K562 (cell line): ENCODE measurements around the gene GCC1. TPM values are rescaled to one million over a fixed set of nuclear protein-coding genes. Genes with fewer than 3 reads are reported as not detected.

Source experiments
- ARNT ChIP-seq, 2 experiments: fragments of 450-650 bp; IDR thresholded peaks; 2 replicates each; pipeline ENCODE4 v1.6.1; 2016; ENCODE audit warnings: mild to moderate bottlenecking in 1 of 2
- CHD2 ChIP-seq: IDR thresholded peaks from 2 replicates; pipeline ENCODE4 v1.6.1; 2011; ENCODE audit warnings: low read depth, low read length
- CLOCK ChIP-seq: fragments of 250-450 bp; sonication (Bioruptor Pico); IDR thresholded peaks from 2 replicates; pipeline ENCODE4 v1.4.0; 2020; ENCODE audit warnings: mild to moderate bottlenecking, moderate library complexity, borderline replicate concordance
- E2F5 ChIP-seq: sonication (generic); formaldehyde crosslinking; IDR thresholded peaks from 2 replicates; pipeline ENCODE4 v1.8.0; 2022; ENCODE audit warnings: mild to moderate bottlenecking, missing genetic modification reagents
- GABPA ChIP-seq: fragments of 200-800 bp; sonication (Bioruptor generic); conservative IDR thresholded peaks from 2 replicates; pipeline ENCODE4 v1.6.1; 2016; ENCODE audit warnings: low read depth, missing genetic modification characterization, missing compliant biosample characterization
- HDAC8 ChIP-seq: fragments of 450-650 bp; IDR thresholded peaks from 2 replicates; pipeline ENCODE4 v1.6.1; 2016; ENCODE audit warnings: mild to moderate bottlenecking, missing genetic modification characterization, moderate library complexity, missing compliant biosample characterization
- HNRNPLL ChIP-seq: fragments of 200-400 bp; formaldehyde crosslinking; IDR thresholded peaks from 2 replicates; pipeline ENCODE4 v1.6.1; 2017; ENCODE audit warnings: low read length, low read depth, mild to moderate bottlenecking; ENCODE audit not compliant: poor library complexity, severe bottlenecking
- HOXB6 ChIP-seq: fragments of 250-450 bp; sonication (Bioruptor Pico); IDR thresholded peaks from 2 replicates; pipeline ENCODE4 v1.5.1; 2022; ENCODE audit warnings: mild to moderate bottlenecking, borderline replicate concordance
- IRF9 ChIP-seq: fragments of 450-650 bp; IDR thresholded peaks from 2 replicates; pipeline ENCODE4 v1.6.1; 2016; ENCODE audit warnings: missing biosample characterization, missing genetic modification characterization
- JUND ChIP-seq, 2 experiments: IDR thresholded peaks; 2 replicates in 1 of 2; 3 replicates in 1 of 2; pipeline ENCODE4 v1.6.1; 2011; ENCODE audit warnings: borderline replicate concordance in 2 of 2, low read depth in 2 of 2, low read length in 2 of 2, improper control_type of control experiment in 1 of 2, missing biosample characterization in 1 of 2, missing genetic modification characterization in 1 of 2, missing genetic modification reagents in 1 of 2
- KLF1 ChIP-seq: fragments of 450-650 bp; IDR thresholded peaks from 2 replicates; pipeline ENCODE4 v1.6.1; 2016; ENCODE audit warnings: missing genetic modification characterization, missing compliant biosample characterization
- MXI1 ChIP-seq: IDR thresholded peaks from 2 replicates; pipeline ENCODE4 v1.6.1; 2011; ENCODE audit warnings: low read depth, mild to moderate bottlenecking, improper control_type of control experiment, low read length
- NCOA1 ChIP-seq: fragments of 450-650 bp; IDR thresholded peaks from 2 replicates; pipeline ENCODE4 v1.6.1; 2016; ENCODE audit warnings: low read depth
- NFIC ChIP-seq: fragments of 450-650 bp; IDR thresholded peaks from 2 replicates; pipeline ENCODE4 v1.6.1; 2017; ENCODE audit warnings: mild to moderate bottlenecking, inconsistent platforms
- SMARCC2 ChIP-seq: fragments of 450-650 bp; IDR thresholded peaks from 2 replicates; pipeline ENCODE4 v1.6.1; 2017; ENCODE audit warnings: antibody characterized with exemption, moderate library complexity, mild to moderate bottlenecking, low read depth
- SUPT5H ChIP-seq: fragments of 450-650 bp; IDR thresholded peaks from 2 replicates; pipeline ENCODE4 v1.6.1; 2016
- XRCC3 ChIP-seq: fragments of 450-650 bp; IDR thresholded peaks from 2 replicates; pipeline ENCODE4 v1.6.1; 2017; ENCODE audit warnings: mild to moderate bottlenecking, moderate library complexity
- ZBTB33 ChIP-seq: sonication (generic); formaldehyde crosslinking; IDR thresholded peaks from 2 replicates; pipeline ENCODE4 v1.8.1; 2023; ENCODE audit warnings: mild to moderate bottlenecking, missing genetic modification reagents
- ZNF23 ChIP-seq: fragments of 250-450 bp; sonication (Bioruptor Pico); IDR thresholded peaks from 2 replicates; pipeline ENCODE4 v1.4.0; 2020; ENCODE audit warnings: mild to moderate bottlenecking
- ZNF263 ChIP-seq: sonication (generic); formaldehyde crosslinking; IDR thresholded peaks from 2 replicates; pipeline ENCODE4 v1.8.0; 2022; ENCODE audit warnings: mild to moderate bottlenecking, missing genetic modification reagents, borderline replicate concordance
- ZNF583 ChIP-seq: fragments of 250-450 bp; sonication (Bioruptor Pico); IDR thresholded peaks from 2 replicates; pipeline ENCODE4 v1.4.0; 2020
- polyA plus RNA-seq, 8 experiments: library from polyadenylated mRNA; depleted of rRNA in 4 of 8; stranded (reverse) in 5 of 8; unstranded in 3 of 8; fragments of >200 nt; fragmentation: Nextera tagmentation in 2 of 8; fragmentation: Illumina TruSeq in 1 of 8; extraction: Ambion mirVana in 2 of 8; extraction: Trizol in 1 of 8; gene quantifications; 2 replicates each; pipeline versions ENCODE4 v1.2.1 to v1.2.3, GENCODE V29; 2011 to 2014; ENCODE audit warnings: inconsistent platforms in 1 of 8, missing spikeins in 1 of 8
- total RNA-seq, 7 experiments: library from RNA; depleted of rRNA in 6 of 7; stranded (reverse); fragments of >200 nt in 6 of 7; fragmentation: Illumina TruSeq in 2 of 7; extraction: Trizol in 2 of 7; gene quantifications; 2 replicates each; pipeline versions ENCODE4 v1.2.1 to v1.2.3, GENCODE V29; 2011 to 2021; ENCODE audit warnings: low replicate concordance in 1 of 7

The GCC1 gene
- total and polyA plus RNA-seq, 9 of the 15 experiments (the other 6 are each of a cell fraction or from before 2014, with no cell fraction given), result 1.9 to 19.8 (median 10.9) TPM

GRCh38 chr7:127585044-127585953, at the start of gene GCC1 (continued):
- peak; percentile 30; the same call in 1 of the 2 replicates for TF ChIP-seq HDAC8 (tag)
- TF ChIP-seq SUPT5H, result peak; percentile 91
- no peak for TF ChIP-seq SMARCC2
- TF ChIP-seq ZNF583, result peak; percentile 67; the same call in 1 of the 2 replicates
- TF ChIP-seq JUND (IDR thresholded peaks at IDR 0.05; ENCODE audit: borderline replicate concordance, low read depth, low read length), result peak; percentile 91
- TF ChIP-seq JUND (tag; IDR thresholded peaks at IDR 0.05; ENCODE audit: borderline replicate concordance, low read depth, low read length), result peak; percentile 68; the same call in 1 of the 3 replicates
- 0 out of 2 replicates have a peak, but pooled peaks have one; percentile 29 for TF ChIP-seq KLF1 (tag)
- peak; percentile 56; the same call in 1 of the 2 replicates for TF ChIP-seq MXI1
- TF ChIP-seq NCOA1, result peak; percentile 57
- 0 out of 2 replicates have a peak, but pooled peaks have one; percentile 13 for TF ChIP-seq NFIC
- TF ChIP-seq ZNF263 (CRISPR knock-in tag), result no peak
- TF ChIP-seq E2F5 (CRISPR knock-in tag), result no peak
- peak; percentile 75 for TF ChIP-seq ZBTB33 (CRISPR knock-in tag)
- TF ChIP-seq IRF9, result no peak
- peak in 1 of 2 experiments; percentile 29; a peak in 1 of 4 replicates for TF ChIP-seq ARNT (IDR thresholded peaks at IDR 0.05)
- TF ChIP-seq CLOCK, result 0 out of 2 replicates have a peak, but pooled peaks have one; percentile 20
- peak; percentile 66; the same call in 1 of the 2 replicates for TF ChIP-seq ZNF23 (CRISPR knock-in tag)
- peak; percentile 88 for TF ChIP-seq HNRNPLL
- TF ChIP-seq GABPA (tag), result peak; percentile 95
- no peak for TF ChIP-seq CHD2
- TF ChIP-seq HOXB6 (CRISPR knock-in tag), result no peak; the same call in 1 of the 2 replicates
- no peak for TF ChIP-seq XRCC3
